Stomach (tissue), 9 donors: ENCODE results near the gene LRMDA. TPM values are rescaled to one million over a fixed set of nuclear protein-coding genes. Genes with fewer than 3 reads are reported as not detected.

Experiments used
- DNase-seq, 2 donors: peaks; one replicate each; pipeline versions ENCODE4 v3.0.0 to v3.0.0-alpha.2; 2013 to 2019
- H3K27ac ChIP-seq, 5 donors: fragments of 200-600 bp in 4 of 5; sonication (generic) in 4 of 5; one replicate each; pipeline ENCODE4 v1.5.1; 2013 to 2019; ENCODE audit warnings: mild to moderate bottlenecking in 1 of 5, moderate library complexity in 1 of 5
- H3K27me3 ChIP-seq, 3 donors: fragments of 200-600 bp; sonication (generic); one replicate each; pipeline ENCODE4 v1.5.1; 2017 to 2019; ENCODE audit warnings: mixed run types in 1 of 3
- H3K36me3 ChIP-seq, 4 donors: fragments of 200-600 bp; sonication (generic); 1 replicate in 3 of 4; 2 replicates in 1 of 4; pipeline ENCODE4 v1.5.1; 2016 to 2019
- H3K4me1 ChIP-seq, 4 donors: fragments of 200-600 bp; sonication (generic); one replicate each; pipeline ENCODE4 v1.5.1; 2016 to 2019
- H3K4me3 ChIP-seq, 4 donors: fragments of 200-600 bp; sonication (generic) in 3 of 4; one replicate each; pipeline ENCODE4 v1.5.1; 2016 to 2019; ENCODE audit warnings: mild to moderate bottlenecking in 1 of 4
- H3K9me3 ChIP-seq, 4 donors: fragments of 200-600 bp; sonication (generic); one replicate each; pipeline ENCODE4 v1.5.1; 2016 to 2019
- CTCF ChIP-seq, 7 experiments: fragments of 450-650 bp in 4 of 7; fragments of 200-600 bp in 3 of 7; sonication (generic) in 3 of 7; IDR thresholded peaks; one replicate each; pipeline ENCODE4 v1.5.1; 2016 to 2019; ENCODE audit warnings: antibody characterized with exemption in 7 of 7, control low read depth in 2 of 7, mild to moderate bottlenecking in 1 of 7
- EP300 ChIP-seq: sonication (generic); formaldehyde crosslinking; IDR thresholded peaks from one replicate; pipeline ENCODE4 v1.6.1; 2017; ENCODE audit warnings: antibody characterized with exemption
- POLR2A ChIP-seq, 4 donors: fragments of 450-650 bp; IDR thresholded peaks; one replicate each; pipeline ENCODE4 v1.6.1; 2016; ENCODE audit warnings: antibody characterized with exemption in 4 of 4, control low read depth in 2 of 4, mild to moderate bottlenecking in 1 of 4, moderate library complexity in 1 of 4
- POLR2AphosphoS5 ChIP-seq, 3 donors: sonication (generic); formaldehyde crosslinking; IDR thresholded peaks; one replicate each; pipeline ENCODE4 v1.6.1; 2016; ENCODE audit warnings: antibody characterized with exemption in 3 of 3
- WGBS, 5 donors: extraction: QIAGEN DNeasy Blood & Tissue Kit in 3 of 5; methylation state at CpG; one replicate each; pipeline versions ENCODE4 v1.1.5 to v1.1.7; 2013 to 2018; 5-methylcytosine and 5-hydroxymethylcytosine counted together
- intact Hi-C: fragments of 100-400 bp; cut with DNase I; formaldehyde crosslinking; loops from one replicate; pipeline ENCODE4 v1.15.1; 2023; ENCODE audit warnings: low total_unique reads
- polyA plus RNA-seq, 3 donors: library from polyadenylated mRNA; stranded (reverse); fragments of 200-250 nt; gene quantifications; one replicate each; pipeline ENCODE4 v1.2.3, GENCODE V29; 2013
- total RNA-seq, 5 donors: library from RNA; depleted of rRNA; stranded (reverse); fragments of >200 nt; gene quantifications; one replicate each; pipeline versions ENCODE4 v1.1.0 to v1.2.3, GENCODE V29; 2014 to 2016
- donor health status: healthy with polysubstance abuse.
- donor health status: Bipolar disorder and iron deficiency.
- donor health status: healthy.

The LRMDA gene
- total and polyA plus RNA-seq, 8 donors: 1.3 to 30.2 (median 13.6) TPM; not detected in 1

GRCh38 chr10:76000550-76000949, 569.1 kb downstream of the LRMDA start:
- Histone ChIP-seq H3K36me3 (no peaks in the 10 kb centered on the region), H3K4me3 (no peak overlapping the region), H3K27me3 (no peaks in the 10 kb centered on the region), H3K27ac (no peak overlapping the region), H3K9me3 (no peaks in the 10 kb centered on the region), H3K4me1 (no peaks in the 10 kb centered on the region)
- no peak for DNase-seq
- WGBS, 5 donors: 86 to 94% (median 92%) methylated on average over 5 of the region's 5 CpGs
- intact Hi-C loops: no loop called here
- TF ChIP-seq POLR2A (IDR thresholded peaks at IDR 0.05): no peak
- no peak for TF ChIP-seq POLR2AphosphoS5 (IDR thresholded peaks at IDR 0.05)
- no peak for TF ChIP-seq CTCF (IDR thresholded peaks at IDR 0.05)
- TF ChIP-seq EP300: no peak

GRCh38 chr10:76001019-76001418, 569.6 kb downstream of the LRMDA start:
- H3K27me3 ChIP-seq: no peaks in the 10 kb centered on the region
- intact Hi-C loops: no loop called here
- no peak overlapping the region for H3K4me3 ChIP-seq
- H3K4me1 ChIP-seq: no peaks in the 10 kb centered on the region
- DNase-seq: no peak
- no peaks in the 10 kb centered on the region for H3K9me3 ChIP-seq
- WGBS, 5 donors: 87 to 97% (median 92%) methylated on average over 4 of the region's 4 CpGs
- no peak overlapping the region for H3K27ac ChIP-seq
- no peak for TF ChIP-seq EP300
- TF ChIP-seq CTCF (IDR thresholded peaks at IDR 0.05): no peak
- TF ChIP-seq POLR2A (IDR thresholded peaks at IDR 0.05): no peak
- no peaks in the 10 kb centered on the region for H3K36me3 ChIP-seq

- no peaks in the 10 kb centered on the region for H3K9me3 ChIP-seq
- no peaks in the 10 kb centered on the region for H3K4me1 ChIP-seq
- no peaks in the 10 kb centered on the region for H3K27me3 ChIP-seq
- no peaks in the 10 kb centered on the region for H3K36me3 ChIP-seq
- no peak overlapping the region for H3K27ac ChIP-seq
- no peak overlapping the region for H3K4me3 ChIP-seq
- WGBS, 5 donors: 93 to 96% (median 94%) methylated on average over 1 of the region's 1 CpG
- TF ChIP-seq POLR2A (IDR thresholded peaks at IDR 0.05) (no peak), CTCF (IDR thresholded peaks at IDR 0.05) (no peak), EP300 (no peak), POLR2AphosphoS5 (IDR thresholded peaks at IDR 0.05) (no peak)
- intact Hi-C loops: no loop called here
- no peak for DNase-seq
These were observed 570.0 kb downstream of the LRMDA start for GRCh38 chr10:76001461-76001860.

GRCh38 chr10:76002262-76002854, 570.9 kb downstream of the LRMDA start:
- TF ChIP-seq EP300: no peak
- TF ChIP-seq POLR2A (IDR thresholded peaks at IDR 0.05): no peak
- TF ChIP-seq POLR2AphosphoS5 (IDR thresholded peaks at IDR 0.05): no peak
- TF ChIP-seq CTCF (IDR thresholded peaks at IDR 0.05): no peak
- intact Hi-C loops: no loop called here
- WGBS, 5 donors: 49 to 100% (median 67%) methylated on average over 1 to 2 of the region's 2 CpGs
- DNase-seq: no peak
- Histone ChIP-seq H3K4me1 (no peaks in the 10 kb centered on the region), H3K27ac (no peak overlapping the region), H3K27me3 (no peaks in the 10 kb centered on the region), H3K4me3 (no peak overlapping the region), H3K36me3 (no peaks in the 10 kb centered on the region), H3K9me3 (no peaks in the 10 kb centered on the region)
